ENCODE results near the gene POLR1D.

The POLR1D gene

DNA sequence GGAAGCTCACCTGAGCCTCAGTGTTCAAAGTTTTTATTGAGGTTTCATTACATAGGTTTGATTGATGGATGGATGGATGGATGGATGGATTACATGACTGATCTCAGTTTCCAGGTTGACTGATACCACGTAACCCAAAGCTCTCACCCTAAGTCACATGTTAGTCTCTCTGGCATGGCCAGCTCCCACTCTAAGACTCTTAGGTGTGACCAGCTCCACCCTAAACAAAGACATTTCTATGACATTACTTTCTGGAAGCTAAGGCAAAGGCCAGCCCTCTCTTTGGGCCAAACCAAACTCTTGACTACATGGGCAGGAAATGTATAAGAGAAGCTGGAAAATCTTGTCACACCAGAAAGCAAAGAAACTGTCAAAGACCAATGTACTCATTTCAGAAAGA lies 28.6 kb downstream of the POLR1D start:
- Histone ChIP-seq H3K9me3 (ENCODE audit: control insufficient read depth in 5 of 5, low read length in 5 of 5) (peaks cover 4 to 10% (median 8%) of the 10 kb centered on the region in 5 donors), H3K9ac (ENCODE audit: low read length in 5 of 5) (no peak overlapping the region), H3K27ac (ENCODE audit: low read depth, low read length) (no peak overlapping the region), H3K27me3 (ENCODE audit: control insufficient read depth in 5 of 5, insufficient read depth in 4 of 5, low read length in 5 of 5) (no peaks in the 10 kb centered on the region), H3K36me3 (ENCODE audit: control insufficient read depth in 5 of 5, insufficient read depth in 5 of 5, low read length in 5 of 5) (peaks cover 20 to 42% (median 21%) of the 10 kb centered on the region in 5 donors), H3K4me1 (ENCODE audit: control insufficient read depth in 5 of 5, insufficient read depth in 5 of 5, low read length in 5 of 5) (peaks cover 0 to 7% (median 4%) of the 10 kb centered on the region in 5 donors), H3K4me3 (ENCODE audit: low read depth in 1 of 5, low read length in 5 of 5) (peak overlapping the region in 1 of 5 donors; percentile 15)

DNA sequence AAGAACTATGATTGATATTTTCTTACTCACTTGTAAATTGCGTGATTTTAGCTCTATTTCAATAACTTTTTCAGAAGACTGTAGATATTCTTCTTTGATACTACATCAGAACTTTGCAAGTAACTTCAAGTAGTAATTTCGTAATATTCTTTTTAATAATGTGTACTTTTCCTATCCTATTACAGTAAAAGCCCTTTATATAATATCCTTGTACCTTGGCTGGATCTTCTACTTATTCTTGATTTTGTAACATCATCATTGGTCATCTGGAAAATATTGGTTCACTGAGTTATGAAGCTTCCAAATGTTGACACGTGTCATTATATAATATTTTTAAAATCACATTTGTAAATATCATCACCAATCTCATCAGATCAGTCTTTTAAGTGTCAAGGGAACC lies 32.4 kb downstream of the POLR1D start:
- no peak overlapping the region for H3K9ac ChIP-seq (ENCODE audit: low read length in 5 of 5)
- peaks cover 14 to 33% (median 18%) of the 10 kb centered on the region in 5 donors for H3K36me3 ChIP-seq (ENCODE audit: control insufficient read depth in 5 of 5, insufficient read depth in 5 of 5, low read length in 5 of 5)
- H3K4me3 ChIP-seq (ENCODE audit: low read depth in 1 of 5, low read length in 5 of 5) = no peak overlapping the region
- H3K4me1 ChIP-seq (ENCODE audit: control insufficient read depth in 5 of 5, insufficient read depth in 5 of 5, low read length in 5 of 5) = peaks cover 2 to 11% (median 4%) of the 10 kb centered on the region in 5 donors
- H3K27me3 ChIP-seq (ENCODE audit: control insufficient read depth in 5 of 5, insufficient read depth in 4 of 5, low read length in 5 of 5) = no peaks in the 10 kb centered on the region
- peaks cover 4 to 10% (median 8%) of the 10 kb centered on the region in 5 donors for H3K9me3 ChIP-seq (ENCODE audit: control insufficient read depth in 5 of 5, low read length in 5 of 5)
- H3K27ac ChIP-seq (ENCODE audit: low read depth, low read length) = no peak overlapping the region

DNA sequence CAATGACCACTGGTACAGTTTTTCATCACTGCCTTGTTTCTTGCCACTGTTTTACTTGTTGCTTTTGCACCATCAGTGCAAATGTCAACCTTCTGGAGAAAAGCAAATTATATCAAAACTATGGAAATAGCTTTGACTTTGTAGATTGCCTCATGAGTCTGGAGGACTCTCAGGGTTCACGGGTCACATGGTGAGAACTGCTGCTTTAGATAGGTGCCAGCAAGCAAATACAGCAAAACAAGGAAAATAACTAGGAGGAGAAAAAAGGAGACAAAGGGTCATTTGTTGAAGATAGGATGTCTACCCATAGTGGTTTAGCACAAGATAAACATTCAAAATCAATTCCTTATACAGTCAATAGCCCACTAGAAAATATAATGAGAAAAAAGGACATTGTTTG lies 33.1 kb downstream of the POLR1D start:
- no peak overlapping the region for H3K27ac ChIP-seq (ENCODE audit: low read depth, low read length)
- peaks cover 7 to 29% (median 16%) of the 10 kb centered on the region in 5 donors for H3K36me3 ChIP-seq (ENCODE audit: control insufficient read depth in 5 of 5, insufficient read depth in 5 of 5, low read length in 5 of 5)
- no peaks in the 10 kb centered on the region for H3K27me3 ChIP-seq (ENCODE audit: control insufficient read depth in 5 of 5, insufficient read depth in 4 of 5, low read length in 5 of 5)
- peaks cover 2 to 11% (median 4%) of the 10 kb centered on the region in 5 donors for H3K4me1 ChIP-seq (ENCODE audit: control insufficient read depth in 5 of 5, insufficient read depth in 5 of 5, low read length in 5 of 5)
- no peak overlapping the region for H3K4me3 ChIP-seq (ENCODE audit: low read depth in 1 of 5, low read length in 5 of 5)
- peaks cover 4 to 9% (median 7%) of the 10 kb centered on the region in 5 donors for H3K9me3 ChIP-seq (ENCODE audit: control insufficient read depth in 5 of 5, low read length in 5 of 5)
- H3K9ac ChIP-seq (ENCODE audit: low read length in 5 of 5) = no peak overlapping the region

DNA sequence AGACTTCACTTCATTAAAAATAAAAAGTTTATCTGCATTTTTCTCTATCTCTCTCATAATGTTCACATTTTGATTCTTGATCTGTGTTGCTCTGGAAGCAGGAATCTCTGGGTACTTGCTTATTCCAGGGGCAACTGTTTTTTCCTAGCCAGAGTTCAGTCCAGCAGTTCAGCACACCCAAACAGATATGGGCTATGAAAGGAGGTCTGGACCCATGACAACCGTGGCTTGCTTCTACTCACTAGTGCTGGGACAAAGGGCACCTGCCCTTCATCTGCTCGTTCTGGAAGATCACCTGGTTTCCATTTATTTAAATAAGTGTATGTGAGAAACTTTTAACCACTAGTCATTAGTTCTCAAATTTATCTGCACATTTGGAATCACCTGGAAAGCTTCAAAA lies 36.0 kb downstream of the POLR1D start:
- Histone ChIP-seq H3K27ac (ENCODE audit: low read depth, low read length) (no peak overlapping the region), H3K4me3 (ENCODE audit: low read depth in 1 of 5, low read length in 5 of 5) (no peak overlapping the region), H3K4me1 (ENCODE audit: control insufficient read depth in 5 of 5, insufficient read depth in 5 of 5, low read length in 5 of 5) (peaks cover 2 to 11% (median 4%) of the 10 kb centered on the region in 5 donors)

DNA sequence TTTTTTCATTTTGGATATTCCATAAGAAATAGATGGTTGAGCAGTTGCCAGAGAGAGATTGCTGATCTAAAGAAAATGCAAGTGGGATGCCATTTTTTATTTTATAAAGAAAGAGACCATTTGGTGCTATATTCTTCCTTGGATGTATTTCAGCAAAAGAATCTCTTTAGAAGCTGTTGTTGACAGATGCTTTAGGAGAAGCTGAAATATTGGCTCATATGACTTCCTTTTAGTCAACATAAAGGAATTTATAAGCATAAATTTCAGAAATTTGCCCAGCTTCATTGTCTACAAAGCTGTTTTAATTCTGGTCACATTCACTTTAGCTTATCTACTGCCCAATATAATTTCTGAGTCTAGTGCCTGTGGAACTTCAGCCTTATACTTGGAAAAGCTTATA lies 36.9 kb downstream of the POLR1D start:
- Histone ChIP-seq H3K27me3 (ENCODE audit: control insufficient read depth in 5 of 5, insufficient read depth in 4 of 5, low read length in 5 of 5) (no peaks in the 10 kb centered on the region), H3K9ac (ENCODE audit: low read length in 5 of 5) (no peak overlapping the region), H3K27ac (ENCODE audit: low read depth, low read length) (no peak overlapping the region), H3K9me3 (ENCODE audit: control insufficient read depth in 5 of 5, low read length in 5 of 5) (no peaks in the 10 kb centered on the region), H3K36me3 (ENCODE audit: control insufficient read depth in 5 of 5, insufficient read depth in 5 of 5, low read length in 5 of 5) (peaks cover 0 to 8% (median 4%) of the 10 kb centered on the region in 5 donors), H3K4me3 (ENCODE audit: low read depth in 1 of 5, low read length in 5 of 5) (no peak overlapping the region), H3K4me1 (ENCODE audit: control insufficient read depth in 5 of 5, insufficient read depth in 5 of 5, low read length in 5 of 5) (peaks cover 0 to 11% (median 4%) of the 10 kb centered on the region in 5 donors)

More for the DNA sequence above, 36.0 kb downstream of the POLR1D start:
- no peaks in the 10 kb centered on the region for H3K27me3 ChIP-seq (ENCODE audit: control insufficient read depth in 5 of 5, insufficient read depth in 4 of 5, low read length in 5 of 5)
- peaks cover 0 to 8% (median 4%) of the 10 kb centered on the region in 5 donors for H3K36me3 ChIP-seq (ENCODE audit: control insufficient read depth in 5 of 5, insufficient read depth in 5 of 5, low read length in 5 of 5)
- H3K9ac ChIP-seq (ENCODE audit: low read length in 5 of 5) = no peak overlapping the region
- H3K9me3 ChIP-seq (ENCODE audit: control insufficient read depth in 5 of 5, low read length in 5 of 5) = no peaks in the 10 kb centered on the region

DNA sequence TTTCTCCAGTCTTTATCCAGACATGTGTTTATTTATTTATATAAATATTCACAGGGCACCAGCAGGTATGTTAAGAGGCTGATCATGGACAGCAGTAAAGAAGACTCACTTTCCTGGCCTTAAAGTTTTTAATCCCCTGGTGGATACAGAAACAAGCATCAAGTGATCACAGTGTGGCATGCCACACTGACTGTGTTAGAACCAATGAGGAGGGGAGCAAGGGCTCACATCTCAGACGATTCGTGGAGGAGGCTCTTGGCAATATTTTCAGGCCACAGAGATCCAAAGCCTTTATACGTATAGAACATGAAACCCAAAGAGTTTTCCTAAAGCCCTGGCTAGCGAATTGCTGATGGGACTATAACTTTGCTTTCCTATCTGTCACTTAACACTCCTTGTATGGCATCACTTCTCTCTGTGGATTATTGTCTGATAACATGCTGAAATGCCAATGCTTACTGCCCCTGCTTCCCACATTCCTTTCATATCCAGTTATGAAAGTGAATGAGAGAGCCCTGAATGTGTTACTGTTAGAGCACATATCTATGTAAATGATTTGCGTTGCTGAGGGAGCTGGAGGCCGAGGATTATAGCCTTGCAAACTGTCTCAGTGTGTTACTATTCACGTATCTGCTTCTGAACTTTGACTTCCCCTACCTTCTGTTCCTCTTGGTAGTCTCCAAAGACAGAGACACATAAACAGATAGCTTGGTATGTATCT lies 37.6 kb downstream of the POLR1D start:
- Histone ChIP-seq H3K9me3 (ENCODE audit: control insufficient read depth in 5 of 5, low read length in 5 of 5) (no peaks in the 10 kb centered on the region), H3K4me1 (ENCODE audit: control insufficient read depth in 5 of 5, insufficient read depth in 5 of 5, low read length in 5 of 5) (peaks cover 0 to 10% (median 4%) of the 10 kb centered on the region in 5 donors), H3K4me3 (ENCODE audit: low read depth in 1 of 5, low read length in 5 of 5) (no peak overlapping the region), H3K9ac (ENCODE audit: low read length in 5 of 5) (no peak overlapping the region), H3K27ac (ENCODE audit: low read depth, low read length) (no peak overlapping the region), H3K36me3 (ENCODE audit: control insufficient read depth in 5 of 5, insufficient read depth in 5 of 5, low read length in 5 of 5) (peaks cover 0 to 8% (median 4%) of the 10 kb centered on the region in 5 donors), H3K27me3 (ENCODE audit: control insufficient read depth in 5 of 5, insufficient read depth in 4 of 5, low read length in 5 of 5) (no peaks in the 10 kb centered on the region)

DNA sequence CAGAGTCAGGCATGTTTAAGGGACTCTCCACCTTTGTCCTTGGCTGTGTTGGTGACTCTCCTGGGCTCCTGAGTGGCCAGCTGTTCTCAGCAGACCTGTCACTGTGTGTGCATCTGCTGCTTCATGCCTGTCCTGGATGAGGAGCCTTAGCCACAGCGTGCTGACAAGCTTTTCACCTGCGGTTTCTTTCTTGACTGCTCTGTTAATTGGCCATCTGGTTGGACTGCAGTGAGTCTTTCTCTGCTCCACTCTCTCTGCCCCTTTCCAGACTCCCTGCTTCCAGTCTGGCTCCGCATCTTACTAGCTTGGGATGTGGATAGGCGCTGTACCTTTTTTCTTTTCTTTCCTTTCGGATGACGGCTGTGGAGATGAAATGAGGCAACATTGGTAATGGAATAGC lies 38.8 kb downstream of the POLR1D start:
- Histone ChIP-seq H3K4me1 (ENCODE audit: control insufficient read depth in 5 of 5, insufficient read depth in 5 of 5, low read length in 5 of 5) (peaks cover 0 to 3% (median 0%) of the 10 kb centered on the region in 5 donors), H3K27me3 (ENCODE audit: control insufficient read depth in 5 of 5, insufficient read depth in 4 of 5, low read length in 5 of 5) (no peaks in the 10 kb centered on the region), H3K27ac (ENCODE audit: low read depth, low read length) (no peak overlapping the region), H3K9me3 (ENCODE audit: control insufficient read depth in 5 of 5, low read length in 5 of 5) (no peaks in the 10 kb centered on the region), H3K36me3 (ENCODE audit: control insufficient read depth in 5 of 5, insufficient read depth in 5 of 5, low read length in 5 of 5) (peaks cover under 1 to 8% (median 5%) of the 10 kb centered on the region in 5 donors), H3K9ac (ENCODE audit: low read length in 5 of 5) (no peak overlapping the region), H3K4me3 (ENCODE audit: low read depth in 1 of 5, low read length in 5 of 5) (no peak overlapping the region)

DNA sequence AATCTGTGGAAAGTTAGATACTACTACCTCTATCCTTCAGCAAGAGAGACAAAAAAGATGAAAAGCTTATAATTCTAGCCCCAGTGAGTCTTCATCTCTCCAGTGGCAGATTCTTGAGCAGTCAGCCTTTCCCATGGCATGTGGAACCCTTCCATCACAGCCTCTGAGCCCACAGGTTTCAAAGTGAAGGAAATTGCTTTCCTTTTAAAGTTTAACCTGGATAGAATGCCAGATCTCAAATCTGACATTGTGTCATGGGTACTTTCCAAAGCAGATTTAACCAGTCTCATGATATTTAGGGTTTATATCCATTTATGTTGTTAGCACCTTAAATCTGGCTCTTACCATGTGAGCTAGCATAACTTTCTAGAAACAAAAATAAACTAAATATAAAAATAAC lies 39.3 kb downstream of the POLR1D start:
- H3K9ac ChIP-seq (ENCODE audit: low read length in 5 of 5) = no peak overlapping the region
- peaks cover 4 to 11% (median 9%) of the 10 kb centered on the region in 5 donors for H3K36me3 ChIP-seq (ENCODE audit: control insufficient read depth in 5 of 5, insufficient read depth in 5 of 5, low read length in 5 of 5)
- no peaks in the 10 kb centered on the region for H3K9me3 ChIP-seq (ENCODE audit: control insufficient read depth in 5 of 5, low read length in 5 of 5)
- no peak overlapping the region for H3K4me3 ChIP-seq (ENCODE audit: low read depth in 1 of 5, low read length in 5 of 5)
- H3K4me1 ChIP-seq (ENCODE audit: control insufficient read depth in 5 of 5, insufficient read depth in 5 of 5, low read length in 5 of 5) = peaks cover 0 to 3% (median 0%) of the 10 kb centered on the region in 5 donors
- H3K27ac ChIP-seq (ENCODE audit: low read depth, low read length) = no peak overlapping the region
- H3K27me3 ChIP-seq (ENCODE audit: control insufficient read depth in 5 of 5, insufficient read depth in 4 of 5, low read length in 5 of 5) = no peaks in the 10 kb centered on the region

DNA sequence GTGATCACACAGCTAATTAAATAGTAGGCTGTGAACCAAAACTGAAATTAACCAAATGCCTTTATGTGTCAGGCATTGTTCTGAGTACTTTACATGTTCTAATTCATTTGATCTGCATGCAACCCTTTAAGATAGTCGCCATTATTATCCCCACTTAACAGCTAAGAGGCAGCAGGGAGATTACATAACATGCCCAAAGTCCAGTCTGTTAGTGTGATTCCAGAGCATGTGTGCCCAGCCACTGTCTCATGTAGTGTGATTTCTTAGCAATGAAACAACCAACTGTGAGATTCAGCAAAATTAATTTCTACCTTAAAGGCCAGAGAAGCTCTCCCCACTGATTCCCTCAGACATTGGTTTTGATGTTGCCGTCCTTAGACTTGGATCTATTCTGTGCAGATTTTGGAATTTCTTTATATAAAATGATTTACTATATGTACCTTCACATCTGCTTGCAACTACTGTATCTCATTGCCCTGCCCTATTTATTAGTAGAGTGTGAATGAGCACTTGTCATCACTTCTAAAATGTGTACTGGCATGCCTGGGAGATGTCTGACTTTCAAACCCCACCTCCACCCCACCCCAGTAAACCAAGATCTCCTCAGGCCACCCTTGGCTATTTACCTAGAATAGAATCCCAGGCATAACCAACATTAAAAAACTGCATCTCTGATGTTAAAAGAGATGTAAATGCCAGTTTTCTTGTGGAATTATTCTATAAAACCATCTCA lies 41.2 kb downstream of the POLR1D start:
- Histone ChIP-seq H3K4me1 (ENCODE audit: control insufficient read depth in 5 of 5, insufficient read depth in 5 of 5, low read length in 5 of 5) (no peaks in the 10 kb centered on the region), H3K27me3 (ENCODE audit: control insufficient read depth in 5 of 5, insufficient read depth in 4 of 5, low read length in 5 of 5) (no peaks in the 10 kb centered on the region), H3K36me3 (ENCODE audit: control insufficient read depth in 5 of 5, insufficient read depth in 5 of 5, low read length in 5 of 5) (peaks cover 12 to 17% (median 16%) of the 10 kb centered on the region in 5 donors), H3K27ac (ENCODE audit: low read depth, low read length) (no peak overlapping the region), H3K9me3 (ENCODE audit: control insufficient read depth in 5 of 5, low read length in 5 of 5) (no peaks in the 10 kb centered on the region), H3K4me3 (ENCODE audit: low read depth in 1 of 5, low read length in 5 of 5) (no peak overlapping the region), H3K9ac (ENCODE audit: low read length in 5 of 5) (no peak overlapping the region)

DNA sequence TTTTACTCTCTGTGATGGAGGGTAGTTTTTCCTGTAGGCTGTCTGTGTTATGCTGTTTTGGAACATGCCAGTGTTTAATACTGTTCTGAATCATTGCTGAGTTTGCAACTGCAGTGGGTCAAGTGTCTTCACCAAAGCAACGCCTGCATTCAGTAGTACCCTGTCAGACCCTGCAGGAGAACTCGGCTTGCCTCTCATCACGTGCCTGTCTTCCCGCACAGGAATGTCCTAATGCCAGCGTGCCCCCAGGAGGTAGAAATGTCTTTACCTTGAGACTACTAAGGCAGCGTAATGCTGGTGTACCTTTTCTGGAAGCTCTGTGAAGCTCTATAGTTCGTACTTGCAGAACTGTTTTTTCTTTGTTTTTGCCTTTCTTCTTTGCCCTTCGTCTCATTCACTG lies 42.3 kb downstream of the POLR1D start:
- no peak overlapping the region for H3K9ac ChIP-seq (ENCODE audit: low read length in 5 of 5)
- H3K4me3 ChIP-seq (ENCODE audit: low read depth in 1 of 5, low read length in 5 of 5) = no peak overlapping the region
- H3K9me3 ChIP-seq (ENCODE audit: control insufficient read depth in 5 of 5, low read length in 5 of 5) = no peaks in the 10 kb centered on the region
- no peak overlapping the region for H3K27ac ChIP-seq (ENCODE audit: low read depth, low read length)
- H3K36me3 ChIP-seq (ENCODE audit: control insufficient read depth in 5 of 5, insufficient read depth in 5 of 5, low read length in 5 of 5) = peaks cover 12 to 17% (median 16%) of the 10 kb centered on the region in 5 donors
- H3K4me1 ChIP-seq (ENCODE audit: control insufficient read depth in 5 of 5, insufficient read depth in 5 of 5, low read length in 5 of 5) = no peaks in the 10 kb centered on the region
- no peaks in the 10 kb centered on the region for H3K27me3 ChIP-seq (ENCODE audit: control insufficient read depth in 5 of 5, insufficient read depth in 4 of 5, low read length in 5 of 5)
